GM18873 (cell line): ENCODE measurements around the gene INPP4B.

Experiments used
- ATAC-seq: cut with Tn5 transposase; IDR thresholded peaks from one replicate; pipeline ENCODE4 v1.9.1; 2021; ENCODE audit warnings: mild to moderate bottlenecking, moderate library complexity, moderate number of reproducible peaks; ENCODE audit not compliant: unreplicated experiment, low FRiP score

Gene INPP4B

DNA sequence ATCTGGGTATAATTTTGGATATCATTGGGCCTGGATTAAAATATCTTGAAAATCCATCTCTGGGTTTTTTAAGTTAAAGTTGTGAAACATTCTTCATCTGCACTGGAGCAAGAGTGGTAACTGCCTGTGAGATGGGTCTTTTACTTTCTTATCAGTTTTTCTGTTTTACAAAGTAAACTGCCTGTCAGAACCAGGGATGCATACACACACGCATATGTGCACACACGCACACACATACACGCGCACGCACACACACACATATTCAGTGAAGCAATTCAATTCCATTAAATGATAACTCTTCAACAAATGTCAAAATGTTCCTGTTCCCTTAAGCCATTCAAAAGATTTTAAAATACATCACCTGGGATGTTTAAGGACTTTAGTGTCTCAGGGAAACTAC lies 515.8 kb downstream of the INPP4B start:
- ATAC-seq, result no peak

GRCh38 chr4:142329313-142329712 lies 516.8 kb downstream of the INPP4B start:
- ATAC-seq, result no peak

DNA sequence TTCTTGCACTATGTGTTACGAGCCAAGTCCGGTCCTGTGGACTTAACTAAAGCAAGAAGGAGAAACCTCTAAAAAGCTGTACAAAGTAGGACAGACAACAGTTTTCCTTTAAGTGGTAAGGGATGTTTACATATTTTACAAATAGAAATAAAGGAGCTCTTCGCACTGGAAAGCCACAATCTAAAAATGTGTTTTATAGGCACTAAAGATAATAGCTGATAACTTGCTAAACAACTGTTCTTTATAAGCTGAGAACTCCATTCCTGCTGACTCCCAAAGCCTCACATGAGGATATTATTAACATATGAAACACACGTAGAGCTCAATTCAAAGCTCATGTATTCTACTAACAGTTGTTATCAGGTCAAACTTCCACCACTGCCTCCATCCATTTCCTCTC lies 519.9 kb downstream of the INPP4B start:
- no peak for ATAC-seq

DNA sequence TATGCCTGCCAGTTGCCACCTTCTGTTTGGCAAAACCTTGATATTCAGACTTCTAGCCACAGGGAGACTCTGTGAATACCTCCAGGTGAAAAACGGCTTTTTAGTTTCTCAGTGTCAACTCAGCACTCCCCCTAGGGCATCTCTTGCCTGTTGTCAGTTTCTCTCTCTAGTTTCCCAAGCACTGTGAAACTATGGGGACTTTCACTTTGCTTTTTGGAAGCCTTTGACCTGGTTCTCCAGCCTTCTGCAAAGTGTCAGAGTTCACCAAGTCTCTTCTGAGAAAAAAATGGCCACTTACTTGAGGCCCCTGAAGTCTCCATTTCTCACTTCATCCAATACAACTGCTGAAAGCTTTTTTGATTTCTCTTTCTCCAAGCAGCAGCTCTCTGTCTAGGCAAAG lies 521.5 kb downstream of the INPP4B start:
- ATAC-seq, result no peak

- ATAC-seq, result no peak
Measured at GRCh38 chr4:142322996-142323395, 523.1 kb downstream of the INPP4B start.

- ATAC-seq, result no peak
Measured at GRCh38 chr4:142318280-142318679, 527.8 kb downstream of the INPP4B start.

GRCh38 chr4:142316913-142317312 lies 529.2 kb downstream of the INPP4B start:
- no peak for ATAC-seq

DNA sequence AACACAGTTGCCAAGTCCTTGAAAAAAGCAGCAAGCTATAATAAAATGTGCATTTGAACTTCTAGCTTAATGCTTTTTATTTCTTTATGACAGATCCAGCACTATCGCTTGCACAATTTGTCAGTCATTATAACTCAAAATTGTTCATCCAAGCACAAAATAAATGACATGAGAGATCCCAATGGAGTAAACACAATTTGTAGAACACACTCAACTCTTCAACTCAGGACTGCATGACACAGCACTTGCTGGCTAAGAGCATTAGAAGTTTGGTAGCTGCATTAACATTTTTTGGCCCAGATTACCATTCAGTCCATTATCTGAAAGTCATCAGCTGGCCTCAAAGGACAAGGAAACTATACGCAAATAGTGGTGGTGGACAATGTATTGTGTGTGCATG lies 530.1 kb downstream of the INPP4B start:
- ATAC-seq, result no peak

DNA sequence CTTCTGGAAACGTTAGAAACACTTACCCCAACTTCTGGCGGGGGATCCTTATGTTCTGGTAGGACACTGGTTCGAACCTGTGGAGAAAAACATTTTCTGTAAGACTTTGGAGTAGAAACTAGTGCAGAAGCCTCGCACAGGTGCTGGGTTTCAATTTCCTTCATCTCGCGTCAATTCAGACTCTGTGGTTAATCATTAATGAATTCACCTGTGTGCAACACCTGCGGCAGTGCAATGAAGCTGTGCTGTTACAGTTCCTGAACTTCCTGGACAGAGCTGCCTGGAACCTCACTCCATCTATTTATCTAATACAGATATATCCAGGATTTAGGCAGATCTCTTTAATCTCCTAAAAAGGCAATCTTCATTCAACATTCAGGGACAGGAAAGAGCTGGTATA lies 531.4 kb downstream of the INPP4B start:
- no peak for ATAC-seq

DNA sequence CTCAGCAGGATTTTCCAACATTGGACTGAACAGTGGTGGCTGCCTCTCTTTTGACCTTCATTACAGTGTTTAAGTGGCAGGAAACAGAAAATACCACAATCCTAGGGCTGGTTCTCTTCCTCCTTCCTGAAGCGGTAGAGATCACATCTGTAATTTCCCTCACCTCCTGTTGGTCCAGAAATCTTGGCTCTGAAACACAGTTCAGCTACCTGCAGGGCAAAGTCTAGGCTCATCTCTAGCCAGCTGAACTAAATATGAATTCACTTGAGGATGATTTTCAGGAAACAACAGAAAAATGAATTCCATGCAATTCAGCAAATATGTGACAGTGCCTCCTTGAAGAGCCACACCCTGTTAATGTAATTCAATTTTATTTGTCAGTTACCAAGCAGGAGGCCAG lies 531.9 kb downstream of the INPP4B start:
- ATAC-seq, result no peak

DNA sequence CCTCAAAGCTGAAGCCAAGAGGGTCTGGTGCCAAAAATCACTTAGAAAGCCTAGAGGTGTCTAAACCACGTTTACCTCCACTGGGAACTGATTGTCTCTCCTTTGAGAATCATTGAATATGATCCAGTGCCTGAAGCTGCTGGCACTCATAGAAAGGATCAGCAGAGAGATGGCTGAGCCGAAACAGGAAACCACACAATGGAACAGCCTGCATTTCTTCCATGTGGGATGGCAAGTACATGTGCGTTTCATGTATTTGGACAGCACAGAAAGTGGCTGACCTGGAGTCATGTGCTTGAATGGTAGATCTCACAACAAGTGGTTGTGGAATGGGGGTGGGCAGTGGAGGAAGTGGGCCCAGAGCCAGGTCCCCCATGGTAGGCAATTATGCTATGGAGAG lies 533.7 kb downstream of the INPP4B start:
- no peak for ATAC-seq

DNA sequence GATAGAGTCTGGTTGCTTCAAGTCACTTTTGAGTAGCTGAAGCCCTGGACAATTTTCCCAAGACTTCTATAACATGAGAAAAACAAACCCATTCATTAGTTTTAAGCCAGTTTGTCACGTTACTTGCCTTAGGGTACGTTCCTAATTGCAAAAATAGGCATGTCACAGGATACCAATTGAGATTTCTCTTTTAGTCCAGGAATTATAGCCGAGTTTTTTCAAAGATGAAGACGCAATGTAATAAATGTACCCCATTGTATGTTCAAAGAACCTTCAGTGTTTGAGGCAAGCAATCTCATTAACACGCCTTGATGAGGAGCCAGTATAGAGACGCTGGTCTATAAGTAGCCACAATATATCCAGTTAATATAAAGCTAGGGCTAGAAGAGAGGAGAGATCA lies 534.2 kb downstream of the INPP4B start:
- no peak for ATAC-seq

- no peak for ATAC-seq
Measured at GRCh38 chr4:142309772-142310171, 536.3 kb downstream of the INPP4B start.

DNA sequence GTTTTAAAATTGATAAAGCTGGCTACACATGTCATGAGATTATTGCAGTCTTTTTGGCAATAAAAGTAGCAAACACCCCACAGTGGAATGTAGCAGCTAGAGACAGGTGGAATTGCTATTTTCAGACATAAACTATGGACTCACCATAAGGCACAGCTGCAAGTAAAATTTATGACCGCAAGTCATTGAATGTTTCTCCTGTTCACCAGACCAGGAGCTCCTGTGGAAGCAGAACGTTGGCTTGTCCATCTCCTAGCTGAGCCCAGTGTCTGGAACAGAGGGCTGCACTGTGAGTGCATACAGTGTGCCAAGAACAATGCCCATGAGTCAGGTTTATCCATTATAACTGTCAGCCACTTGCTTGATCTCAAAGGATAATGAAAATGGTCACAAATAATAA lies 538.2 kb downstream of the INPP4B start:
- ATAC-seq, result no peak

DNA sequence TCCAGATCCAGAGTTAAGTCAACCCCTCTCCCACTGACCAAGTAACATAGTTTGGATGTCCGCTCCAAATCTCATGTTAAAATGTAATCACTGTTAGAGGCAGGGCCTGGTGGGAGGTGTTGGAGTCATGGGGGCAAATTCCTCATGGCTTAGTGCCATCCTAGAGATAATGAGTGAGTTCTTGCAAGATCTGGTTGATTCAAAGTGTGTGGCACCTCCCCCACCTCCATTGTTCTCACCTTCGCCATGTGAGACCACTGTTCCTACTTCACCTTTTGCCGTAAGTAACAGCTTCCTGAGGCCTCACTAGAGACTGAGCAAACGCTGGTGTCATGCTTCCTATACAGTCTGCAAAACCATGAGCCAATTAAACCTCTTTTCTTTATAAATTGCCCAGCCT lies 548.8 kb downstream of the INPP4B start:
- no peak for ATAC-seq

GRCh38 chr4:142293536-142293935 lies 552.6 kb downstream of the INPP4B start:
- no peak for ATAC-seq

DNA sequence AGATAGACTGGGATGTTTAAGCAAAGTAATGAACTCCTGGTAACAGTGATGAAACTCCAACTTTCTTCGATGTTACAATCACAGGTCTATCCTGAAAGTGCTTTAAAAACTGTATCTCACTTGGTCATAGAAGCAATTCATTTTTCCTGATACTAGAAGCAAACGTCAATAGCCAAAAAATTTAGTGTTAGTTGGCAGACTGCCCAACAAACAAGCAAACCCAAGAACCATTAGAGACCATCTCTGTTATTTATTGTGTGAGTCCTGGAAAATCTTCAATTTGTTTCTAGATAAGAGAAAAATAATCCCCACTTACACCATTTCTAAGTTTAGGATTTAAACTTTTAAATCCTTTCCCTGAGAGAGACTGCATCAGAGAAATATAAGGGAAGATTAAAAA lies 553.9 kb downstream of the INPP4B start:
- ATAC-seq, result no peak

DNA sequence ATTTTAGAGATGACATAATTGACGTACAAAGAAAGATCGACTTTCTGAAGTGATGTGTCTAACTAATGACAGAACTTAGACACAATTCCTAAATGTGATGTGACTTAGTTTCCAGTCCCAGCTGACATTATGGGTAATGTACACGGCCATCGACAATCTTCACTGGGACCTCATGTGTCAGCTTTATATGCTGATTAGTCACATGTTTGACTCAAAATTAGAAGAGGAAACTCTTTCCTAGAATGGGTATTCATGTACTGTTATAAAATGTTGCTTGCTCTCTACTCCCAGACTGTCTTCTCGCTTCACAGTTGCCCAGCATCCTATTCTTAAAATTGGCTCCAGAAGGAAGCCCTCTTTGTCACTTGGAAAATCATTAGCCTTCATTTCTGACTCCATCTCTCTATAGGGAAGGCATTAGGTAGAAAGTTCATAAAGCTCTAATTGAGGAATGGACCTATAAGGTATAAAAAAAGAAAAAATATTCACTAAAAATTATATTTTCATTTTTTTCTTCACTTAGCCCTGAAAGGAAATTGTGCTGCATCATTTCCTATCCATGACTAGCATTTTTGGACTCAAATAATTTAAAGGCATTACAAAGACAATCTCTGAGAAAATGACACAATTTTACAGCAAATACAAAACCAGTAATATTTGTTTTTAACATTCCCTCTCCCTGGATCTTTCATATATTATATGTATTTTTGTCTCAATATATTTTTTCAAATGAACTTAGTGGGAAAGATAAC lies 554.6 kb downstream of the INPP4B start:
- no peak for ATAC-seq

DNA sequence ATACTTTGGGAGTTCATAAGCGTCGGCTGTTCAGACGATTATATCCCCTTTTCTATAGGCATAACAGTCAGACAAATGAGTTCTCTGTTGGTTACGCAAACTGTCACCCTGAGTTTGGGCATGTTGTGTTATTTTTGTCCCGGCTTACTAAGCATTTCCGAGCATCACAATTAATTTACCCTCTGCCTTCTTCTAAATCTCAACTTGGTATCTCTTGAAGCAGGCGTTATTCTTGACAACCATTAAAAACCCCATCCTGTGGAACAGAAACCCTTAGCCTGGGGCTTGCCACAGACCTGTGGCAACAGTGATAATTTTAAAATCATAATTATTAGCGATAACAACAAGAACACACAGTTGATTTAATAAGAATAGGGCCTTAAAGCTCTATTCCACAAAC lies 558.7 kb downstream of the INPP4B start:
- no peak for ATAC-seq

DNA sequence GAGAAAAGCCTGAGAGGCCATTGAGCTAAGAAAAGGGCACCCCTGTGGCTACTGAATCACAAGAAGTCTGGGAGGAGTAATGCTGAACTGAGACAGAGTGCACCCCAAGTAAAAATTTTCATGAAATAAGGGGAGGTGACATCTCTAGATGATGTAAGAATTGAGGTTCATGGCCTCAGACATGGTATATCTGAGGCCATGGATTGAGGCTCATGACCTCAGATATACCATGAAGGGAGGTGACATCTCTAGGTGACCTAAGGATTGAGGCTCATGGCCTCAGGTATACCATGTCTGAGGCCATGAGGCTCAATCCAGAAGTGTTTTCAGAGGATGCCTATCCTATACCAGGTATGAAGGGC lies 560.9 kb downstream of the INPP4B start:
- no peak for ATAC-seq

DNA sequence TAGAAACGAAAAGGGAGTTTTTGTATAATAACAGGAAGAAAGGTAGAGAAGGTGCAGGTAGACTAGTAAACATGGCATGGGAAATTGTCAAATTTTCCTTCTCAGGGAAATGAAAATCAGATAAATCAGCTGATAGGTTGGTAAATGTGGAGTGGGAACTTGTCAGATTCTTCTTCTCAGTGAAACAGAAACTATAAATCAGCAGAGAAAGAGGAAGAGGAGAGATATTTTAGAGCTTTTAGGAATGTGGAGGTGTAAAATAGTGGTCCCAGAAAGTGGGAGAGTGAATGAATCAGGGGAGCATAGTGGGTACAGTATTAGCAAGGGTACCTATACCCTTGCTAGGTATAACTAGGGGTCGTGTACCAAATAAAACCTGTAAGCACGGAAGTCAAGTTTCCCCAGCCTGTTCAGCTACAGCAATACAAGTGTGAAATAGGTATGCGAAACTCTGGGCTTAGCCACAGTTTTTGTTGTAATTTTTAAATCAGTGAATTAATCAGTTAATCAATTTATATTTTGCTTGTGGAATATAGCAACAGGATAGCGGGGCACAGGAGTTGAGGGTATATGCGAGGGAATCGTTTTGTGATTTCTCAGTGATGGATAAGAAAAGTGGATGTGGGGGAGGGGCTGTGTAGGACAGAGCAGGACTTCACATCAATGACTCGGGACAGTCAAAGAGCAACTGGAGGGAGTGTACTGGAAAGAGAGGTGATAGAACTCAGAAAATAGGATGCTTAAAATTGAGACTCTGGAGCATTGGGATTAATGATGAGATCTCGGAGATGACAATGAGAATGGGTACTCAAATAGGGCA lies 561.5 kb downstream of the INPP4B start:
- ATAC-seq, result no peak

- no peak for ATAC-seq
Measured at GRCh38 chr4:142282870-142283431, 563.1 kb downstream of the INPP4B start.
